ENCODE results near the gene MTR.
"Not testable (repeated sequence)": the region's sequence is repeated elsewhere in the genome, so short reads cannot be mapped to it uniquely, and the experiment has no call there.

Gene MTR

DNA sequence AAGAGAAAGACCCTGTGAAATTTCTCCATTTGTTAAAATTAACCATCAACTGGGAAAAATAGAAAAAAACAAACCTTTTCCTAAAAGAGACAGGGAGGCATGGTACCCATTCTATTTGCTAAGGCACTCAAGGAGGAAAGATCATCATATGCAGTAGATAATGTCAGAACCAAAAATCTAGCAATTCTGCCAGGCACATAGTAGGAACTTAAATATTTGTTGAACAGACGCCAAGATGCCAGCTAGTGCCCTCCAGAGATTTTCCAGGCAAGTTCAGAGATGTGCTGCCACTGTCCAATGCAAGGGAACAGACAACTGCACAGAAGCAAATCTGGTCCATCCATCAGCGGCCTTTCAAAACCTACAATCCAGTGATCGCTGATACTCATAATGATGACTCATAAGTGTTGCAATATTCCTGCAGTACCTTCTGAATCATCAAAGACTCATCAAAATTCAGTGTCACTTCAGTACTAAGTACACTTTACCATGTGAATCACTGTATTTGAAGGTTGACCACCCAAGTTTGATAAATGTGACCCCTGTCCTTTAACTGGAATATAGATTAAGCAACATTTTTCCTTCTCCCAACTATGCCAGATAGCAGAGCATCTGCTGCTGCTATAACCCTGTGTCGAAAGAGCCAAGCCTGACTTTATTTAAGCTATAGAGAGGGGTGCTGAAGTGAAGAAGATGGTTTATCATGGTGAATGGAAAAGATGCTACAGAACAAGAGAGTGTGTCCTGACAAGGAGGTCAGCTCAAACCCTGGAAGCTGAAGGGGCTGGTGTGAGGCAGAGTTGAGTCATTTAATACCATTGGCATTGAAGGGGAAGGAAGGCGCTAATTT is 110.0 kb downstream of the MTR start:
- DNase-seq (ENCODE audit: low read depth in 2 of 2) = no peak

GRCh38 chr1:236907205-236907604 is 112.1 kb downstream of the MTR start:
- DNase-seq (ENCODE audit: low read depth in 2 of 2) = no peak

- DNase-seq (ENCODE audit: low read depth in 2 of 2) = no peak
Observed at GRCh38 chr1:236908669-236909068, 113.6 kb downstream of the MTR start.

- not testable (repeated sequence) for DNase-seq (ENCODE audit: low read depth in 2 of 2)
Observed at GRCh38 chr1:236911047-236911446, 116.0 kb downstream of the MTR start.

DNA sequence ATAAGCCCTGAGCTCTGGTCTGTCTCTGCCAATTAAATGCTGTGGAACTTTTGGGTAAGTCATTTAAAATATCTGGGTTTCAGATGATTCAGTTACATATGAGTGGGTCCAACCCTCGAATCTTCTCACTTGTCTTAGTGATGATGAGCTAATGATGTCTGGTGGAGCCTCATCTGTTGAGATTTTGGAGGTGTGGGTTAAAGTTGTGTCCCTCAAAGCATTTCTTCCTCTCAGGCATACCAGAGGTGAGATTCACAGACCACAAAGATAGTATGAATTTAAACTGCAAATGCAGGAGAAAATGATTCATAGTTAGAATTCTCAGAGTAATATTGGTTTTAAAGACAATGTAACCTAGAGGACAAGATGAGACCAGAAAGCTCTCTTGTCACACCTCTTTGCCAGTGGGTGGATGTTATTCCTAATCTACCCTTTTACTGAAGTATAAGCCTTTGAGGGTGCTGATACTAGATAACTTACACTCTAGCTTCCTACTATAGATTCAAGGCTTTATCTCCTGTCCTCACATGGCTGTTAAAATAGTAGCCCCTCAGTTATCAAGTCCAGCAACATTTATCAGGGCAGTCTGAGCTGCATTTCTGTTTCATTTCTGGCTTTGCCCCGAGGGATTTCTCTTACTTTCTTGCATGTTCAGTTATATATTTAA is 118.4 kb downstream of the MTR start:
- no peak for DNase-seq (ENCODE audit: low read depth in 2 of 2)

DNA sequence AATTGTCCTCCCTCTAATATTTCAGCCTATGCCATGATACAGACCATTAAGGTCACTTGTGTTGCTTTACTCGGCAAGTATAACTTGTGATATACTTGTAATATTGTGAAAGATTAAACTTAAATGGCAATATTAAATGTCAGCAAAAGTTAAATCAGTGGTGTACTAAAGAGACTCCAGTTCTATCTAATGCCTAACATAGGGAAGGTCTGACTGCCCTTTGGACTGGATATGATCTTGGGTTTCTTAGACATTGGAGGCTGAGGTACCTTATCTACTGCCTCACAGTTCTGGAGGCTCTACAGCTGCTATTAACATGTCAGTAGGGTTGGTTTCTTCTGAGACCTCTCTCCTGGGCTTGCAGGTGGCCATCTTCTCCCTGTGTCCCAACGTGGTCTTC is 119.3 kb downstream of the MTR start:
- no peak for DNase-seq (ENCODE audit: low read depth in 2 of 2)

DNA sequence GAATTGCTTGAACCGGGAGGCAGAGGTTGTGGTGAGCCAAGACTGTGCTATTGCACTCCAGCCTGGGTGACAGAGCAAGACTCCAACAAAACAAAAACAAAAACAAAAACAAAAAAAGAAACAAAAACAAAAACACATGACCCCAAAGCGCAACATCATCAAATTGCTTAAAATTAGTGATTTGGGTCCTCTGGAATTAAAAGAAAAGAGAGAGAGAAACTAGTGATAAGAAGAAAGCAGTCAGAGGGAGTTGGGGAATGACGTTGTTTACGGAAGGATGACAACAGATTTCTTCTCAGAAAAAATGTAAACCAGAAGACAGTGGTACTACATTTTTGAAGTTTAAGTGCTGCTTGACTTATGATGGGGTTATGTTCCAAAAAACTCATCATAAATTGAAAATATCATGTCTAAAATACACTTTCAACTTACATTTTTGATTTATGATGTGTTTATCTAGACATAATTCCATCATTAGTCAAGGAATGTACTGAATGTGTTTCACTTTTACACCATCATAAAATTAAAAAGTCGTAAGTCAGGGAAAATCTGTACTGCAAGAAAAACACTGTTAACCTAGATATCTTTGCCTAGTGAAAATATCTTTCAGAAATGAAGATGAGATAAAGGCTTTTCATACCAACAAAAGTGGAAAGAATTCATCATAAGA is 121.2 kb downstream of the MTR start:
- DNase-seq (ENCODE audit: low read depth in 2 of 2) = no peak

DNA sequence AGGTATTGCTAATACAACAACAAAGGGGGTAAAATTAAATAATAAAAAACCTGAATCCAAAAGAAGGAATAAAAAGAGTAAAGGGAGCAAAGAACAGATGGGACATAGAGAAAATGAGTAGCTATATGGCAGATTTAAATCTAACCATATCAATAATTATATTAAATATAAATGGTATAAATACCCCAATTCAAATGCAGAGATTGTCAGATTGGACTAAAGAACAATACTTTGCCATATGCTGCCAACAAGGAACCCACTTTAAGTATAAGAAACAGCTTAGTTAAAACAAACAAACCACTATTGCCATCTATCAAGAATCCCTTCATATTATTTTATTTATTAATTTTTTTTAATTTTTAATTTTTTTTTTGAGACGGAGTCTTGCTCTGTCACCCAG is 122.4 kb downstream of the MTR start:
- no peak for DNase-seq (ENCODE audit: low read depth in 2 of 2)

- no peak for DNase-seq (ENCODE audit: low read depth in 2 of 2)
Observed at GRCh38 chr1:236920286-236920894, 125.3 kb downstream of the MTR start.

GRCh38 chr1:236921610-236922009 is 126.5 kb downstream of the MTR start:
- no peak for DNase-seq (ENCODE audit: low read depth in 2 of 2)

DNA sequence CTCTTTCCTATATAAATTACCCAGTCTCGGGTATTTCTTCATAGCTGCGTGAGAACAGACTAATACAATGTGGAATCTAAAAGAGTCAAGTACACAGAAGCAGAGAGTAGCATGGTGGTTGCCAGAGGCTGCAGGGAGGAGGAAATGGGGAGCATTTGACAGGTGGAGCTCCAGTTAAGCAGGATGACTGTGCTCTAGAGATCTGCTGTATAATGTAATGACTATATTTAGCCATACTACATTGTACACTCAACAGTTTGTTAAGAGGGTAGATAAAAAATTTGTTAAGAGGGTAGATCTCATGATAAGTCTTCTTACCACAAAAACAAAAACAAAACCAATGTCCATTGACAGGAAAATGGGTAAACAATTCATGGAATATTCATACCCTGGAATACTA is 127.1 kb downstream of the MTR start:
- no peak for DNase-seq (ENCODE audit: low read depth in 2 of 2)

DNA sequence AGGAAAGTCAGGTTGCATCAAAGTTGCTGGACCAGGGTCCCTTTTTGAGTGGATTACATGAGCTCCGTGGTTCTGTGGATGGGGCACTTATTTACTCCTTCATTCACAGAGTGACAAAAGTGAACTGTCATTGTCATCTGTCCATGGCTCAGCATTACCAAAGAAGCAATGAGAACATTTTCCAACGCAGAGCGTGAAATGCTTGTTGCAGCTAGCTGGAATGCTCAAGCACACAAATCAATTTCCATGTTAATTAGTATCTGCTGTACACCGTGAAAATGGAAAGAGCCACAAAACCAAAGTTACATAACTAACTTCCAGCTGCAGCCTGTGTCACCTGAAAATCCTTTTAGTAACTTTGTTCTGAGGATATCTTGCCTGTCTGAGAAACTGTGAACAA is 130.3 kb downstream of the MTR start:
- DNase-seq (ENCODE audit: low read depth in 2 of 2) = no peak

GRCh38 chr1:236930503-236930902 is 135.4 kb downstream of the MTR start:
- DNase-seq (ENCODE audit: low read depth in 2 of 2) = no peak

GRCh38 chr1:236938760-236939159 is 143.7 kb downstream of the MTR start:
- no peak for DNase-seq (ENCODE audit: low read depth in 2 of 2)

DNA sequence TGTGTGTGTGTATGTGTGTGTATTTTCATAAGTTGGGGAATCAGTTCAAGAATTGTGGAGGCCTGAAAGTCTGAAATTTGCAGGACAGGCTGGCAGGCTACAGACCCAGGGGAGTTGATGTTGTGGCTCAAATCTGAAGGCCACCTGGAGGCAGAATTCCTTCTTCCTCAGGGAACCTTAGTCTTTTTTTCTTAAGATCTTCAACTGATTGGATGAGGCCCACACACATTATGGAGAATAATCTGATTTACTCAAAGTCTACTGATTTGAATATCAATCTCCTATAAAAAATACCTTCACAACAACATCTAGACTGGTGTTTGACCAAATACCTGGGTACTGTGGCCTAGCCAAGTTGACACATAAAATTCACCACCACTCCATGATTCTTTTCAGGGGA is 147.3 kb downstream of the MTR start:
- DNase-seq (ENCODE audit: low read depth in 2 of 2) = no peak

GRCh38 chr1:236944556-236944955 is 149.5 kb downstream of the MTR start:
- DNase-seq (ENCODE audit: low read depth in 2 of 2) = no peak

- DNase-seq (ENCODE audit: low read depth in 2 of 2) = no peak
Observed at GRCh38 chr1:236945002-236945401, 149.9 kb downstream of the MTR start.

GRCh38 chr1:236947794-236948193 is 152.7 kb downstream of the MTR start:
- DNase-seq (ENCODE audit: low read depth in 2 of 2) = no peak

DNA sequence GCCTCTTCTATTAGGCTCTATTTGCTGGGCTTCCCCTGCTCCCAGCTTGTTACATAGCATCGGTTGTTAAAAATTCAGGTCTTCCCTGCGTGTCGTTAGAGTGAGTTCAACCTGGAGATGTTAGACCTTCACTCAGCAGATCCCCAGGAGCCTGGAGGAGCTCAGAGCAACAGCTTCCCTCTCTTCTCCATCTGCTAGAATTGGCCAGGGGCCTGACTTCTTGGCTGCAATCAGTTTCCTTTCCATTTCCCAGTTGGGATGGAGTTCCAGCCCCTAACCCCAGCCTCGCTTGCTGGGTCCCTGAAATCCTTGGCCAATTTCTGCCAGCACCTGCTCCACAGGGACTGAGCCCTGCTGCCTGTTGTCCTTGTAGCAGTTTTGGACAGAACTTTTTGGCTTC is 153.3 kb downstream of the MTR start:
- no peak for DNase-seq (ENCODE audit: low read depth in 2 of 2)

- DNase-seq (ENCODE audit: low read depth in 2 of 2) = no peak
Observed at GRCh38 chr1:236948996-236949395, 153.9 kb downstream of the MTR start.

- DNase-seq (ENCODE audit: low read depth in 2 of 2) = no peak
Observed at GRCh38 chr1:236950365-236950764, 155.3 kb downstream of the MTR start.

- DNase-seq (ENCODE audit: low read depth in 2 of 2) = no peak
Observed at GRCh38 chr1:236951672-236952071, 156.6 kb downstream of the MTR start.
